H9 (cell line): ENCODE data around the gene PXDN. TPM values are rescaled to one million over a fixed set of nuclear protein-coding genes. Genes with fewer than 3 reads are reported as not detected.
A peak's percentile ranks its signal among the peaks of the same experiment; 100 is the strongest.

Source experiments
- DNase-seq: peaks from one replicate; pipeline ENCODE4 v3.0.0-alpha.2; 2017
- H2AFZ ChIP-seq: one replicate; pipeline ENCODE4 v1.6.1; 2013; ENCODE audit warnings: mild to moderate bottlenecking, low read length, control low read depth, moderate library complexity
- H2AK5ac ChIP-seq: 2 replicates; pipeline ENCODE4 v1.6.1; 2013; ENCODE audit warnings: low read length, control low read depth, mixed read lengths; ENCODE audit not compliant: insufficient read length
- H2BK120ac ChIP-seq: one replicate; pipeline ENCODE4 v1.6.1; 2013; ENCODE audit warnings: low read depth, mild to moderate bottlenecking, low read length, control low read depth, inconsistent platforms; ENCODE audit not compliant: poor library complexity, severe bottlenecking
- H2BK12ac ChIP-seq: 2 replicates; pipeline ENCODE4 v1.6.1; 2013; ENCODE audit warnings: low read length, control low read depth, mixed read lengths, low read depth; ENCODE audit not compliant: insufficient read length
- H2BK15ac ChIP-seq: 2 replicates; pipeline ENCODE4 v1.6.1; 2013; ENCODE audit warnings: low read depth, low read length, control low read depth
- H2BK20ac ChIP-seq: one replicate; pipeline ENCODE4 v1.6.1; 2013; ENCODE audit warnings: low read depth, mild to moderate bottlenecking, low read length, control low read depth, inconsistent platforms; ENCODE audit not compliant: poor library complexity, severe bottlenecking
- H2BK5ac ChIP-seq: 2 replicates; pipeline ENCODE4 v1.6.1; 2013; ENCODE audit warnings: low read length, control low read depth, mixed read lengths; ENCODE audit not compliant: insufficient read length
- H3K14ac ChIP-seq: 2 replicates; pipeline ENCODE4 v1.6.1; 2013; ENCODE audit warnings: low read length, control low read depth; ENCODE audit not compliant: insufficient read depth
- H3K18ac ChIP-seq: 2 replicates; pipeline ENCODE4 v1.6.1; 2013; ENCODE audit warnings: low read depth, mild to moderate bottlenecking, mixed read lengths, low read length, control low read depth; ENCODE audit not compliant: insufficient read length
- H3K23ac ChIP-seq: 2 replicates; pipeline ENCODE4 v1.6.1; 2013; ENCODE audit warnings: low read length, control low read depth, mixed read lengths, low read depth; ENCODE audit not compliant: insufficient read length
- H3K23me2 ChIP-seq: 2 replicates; pipeline ENCODE4 v1.6.1; 2013; ENCODE audit warnings: low read depth, mild to moderate bottlenecking, mixed read lengths, low read length, control low read depth; ENCODE audit not compliant: insufficient read length, poor library complexity, severe bottlenecking
- H3K27ac ChIP-seq: 2 replicates; pipeline ENCODE4 v1.5.1; 2013; ENCODE audit warnings: low read length, control low read depth, mixed read lengths, low read depth; ENCODE audit not compliant: insufficient read length
- H3K27me3 ChIP-seq: 2 replicates; pipeline ENCODE4 v1.6.1; 2013; ENCODE audit warnings: low read length, control low read depth, inconsistent platforms; ENCODE audit not compliant: insufficient read depth
- H3K4ac ChIP-seq: 2 replicates; pipeline ENCODE4 v1.6.1; 2013; ENCODE audit warnings: low read depth, mild to moderate bottlenecking, control low read depth, inconsistent platforms, low read length, moderate library complexity
- H3K4me1 ChIP-seq: 2 replicates; pipeline ENCODE4 v1.6.1; 2013; ENCODE audit warnings: low read length, control low read depth, inconsistent platforms; ENCODE audit not compliant: insufficient read depth
- H3K4me2 ChIP-seq: 2 replicates; pipeline ENCODE4 v1.6.1; 2013; ENCODE audit warnings: low read length, control low read depth, mixed read lengths; ENCODE audit not compliant: insufficient read length, insufficient read depth
- H3K56ac ChIP-seq: 2 replicates; pipeline ENCODE4 v1.6.1; 2013; ENCODE audit warnings: low read depth, mild to moderate bottlenecking, mixed read lengths, low read length, control low read depth; ENCODE audit not compliant: insufficient read length
- H3K79me1 ChIP-seq: 2 replicates; pipeline ENCODE4 v1.6.1; 2013; ENCODE audit warnings: low read depth, mild to moderate bottlenecking, moderate library complexity, low read length, control low read depth, inconsistent platforms; ENCODE audit not compliant: insufficient read depth, poor library complexity, severe bottlenecking
- H3K79me2 ChIP-seq: 2 replicates; pipeline ENCODE4 v1.6.1; 2013; ENCODE audit warnings: low read length, control low read depth, inconsistent platforms; ENCODE audit not compliant: insufficient read depth
- H3K9ac ChIP-seq: 2 replicates; pipeline ENCODE4 v1.6.1; 2013; ENCODE audit warnings: low read length, control low read depth, mixed read lengths; ENCODE audit not compliant: insufficient read length; ENCODE audit errors: extremely low read depth
- H3K9me3 ChIP-seq: one replicate; pipeline ENCODE4 v1.6.1; 2013; ENCODE audit warnings: low read depth, low read length, inconsistent platforms; ENCODE audit not compliant: control insufficient read depth
- H3T11ph ChIP-seq: one replicate; pipeline ENCODE4 v1.6.1; 2013; ENCODE audit warnings: mild to moderate bottlenecking, low read length, control low read depth, inconsistent platforms
- H4K20me1 ChIP-seq: one replicate; pipeline ENCODE4 v1.6.1; 2013; ENCODE audit not compliant: control insufficient read depth, insufficient read length, insufficient read depth
- H4K5ac ChIP-seq: 2 replicates; pipeline ENCODE4 v1.6.1; 2013; ENCODE audit warnings: low read depth, mild to moderate bottlenecking, mixed read lengths, low read length, control low read depth; ENCODE audit not compliant: insufficient read length
- H4K8ac ChIP-seq: replicated peaks from 2 replicates; pipeline ENCODE4 v1.6.1; 2013; ENCODE audit warnings: low read length, control low read depth, mixed read lengths, low read depth; ENCODE audit not compliant: insufficient read length
- H4K91ac ChIP-seq: 2 replicates; pipeline ENCODE4 v1.6.1; 2013; ENCODE audit warnings: low read depth, mild to moderate bottlenecking, moderate library complexity, mixed read lengths, low read length, control low read depth; ENCODE audit not compliant: insufficient read length
- H3K27ac Mint-ChIP-seq, 3 experiments: 2 replicates in 2 of 3; 3 replicates in 1 of 3; pipeline ENCODE4 v1.8.0; 2020 to 2021; ENCODE audit warnings: mixed read lengths in 3 of 3, mild to moderate bottlenecking in 1 of 3, moderate library complexity in 1 of 3
- H3K27me3 Mint-ChIP-seq: 2 replicates; pipeline ENCODE4 v1.8.0; 2021; ENCODE audit warnings: low read depth, mild to moderate bottlenecking, moderate library complexity, mixed read lengths
- H3K36me3 Mint-ChIP-seq, 3 experiments: 2 replicates in 2 of 3; 3 replicates in 1 of 3; pipeline ENCODE4 v1.8.0; 2020 to 2021; ENCODE audit warnings: low read depth in 3 of 3, mixed read lengths in 3 of 3; ENCODE audit not compliant: insufficient read depth in 1 of 3
- H3K4me1 Mint-ChIP-seq, 2 experiments: 2 replicates each; pipeline ENCODE4 v1.8.0; 2020; ENCODE audit warnings: mixed read lengths in 2 of 2
- H3K4me3 Mint-ChIP-seq, 2 experiments: 2 replicates in 1 of 2; 3 replicates in 1 of 2; pipeline ENCODE4 v1.8.0; 2020 to 2021; ENCODE audit warnings: mild to moderate bottlenecking in 2 of 2, mixed read lengths in 2 of 2, moderate library complexity in 1 of 2
- H3K9me3 Mint-ChIP-seq, 2 experiments: 2 replicates in 1 of 2; 3 replicates in 1 of 2; pipeline ENCODE4 v1.8.0; 2020; ENCODE audit warnings: mild to moderate bottlenecking in 2 of 2, mixed read lengths in 2 of 2, moderate library complexity in 1 of 2
- WGBS: extraction: QIAGEN DNeasy Blood & Tissue Kit; methylation state at CpG from one replicate; pipeline ENCODE4 v1.1.7; 2013; ENCODE audit warnings: missing lambda C conversion rate, low lambda C conversion rate, mixed read lengths; ENCODE audit not compliant: insufficient read length; ENCODE audit errors: extremely low coverage; 5-methylcytosine and 5-hydroxymethylcytosine counted together
- total RNA-seq: library from RNA; stranded (reverse); gene quantifications from 2 replicates; pipeline ENCODE4 v1.2.1, GENCODE V29; 2021
- TF ChIP-seq, protein P1 (sequence below): fragments of 200-600 bp; sonication (generic); conservative IDR thresholded peaks from 3 replicates; pipeline ENCODE4 v1.8.0; 2021; ENCODE audit warnings: antibody characterized with exemption, mild to moderate bottlenecking

Gene PXDN
- total RNA-seq, 1 experiment from 2014 or later = 146 TPM

DNA sequence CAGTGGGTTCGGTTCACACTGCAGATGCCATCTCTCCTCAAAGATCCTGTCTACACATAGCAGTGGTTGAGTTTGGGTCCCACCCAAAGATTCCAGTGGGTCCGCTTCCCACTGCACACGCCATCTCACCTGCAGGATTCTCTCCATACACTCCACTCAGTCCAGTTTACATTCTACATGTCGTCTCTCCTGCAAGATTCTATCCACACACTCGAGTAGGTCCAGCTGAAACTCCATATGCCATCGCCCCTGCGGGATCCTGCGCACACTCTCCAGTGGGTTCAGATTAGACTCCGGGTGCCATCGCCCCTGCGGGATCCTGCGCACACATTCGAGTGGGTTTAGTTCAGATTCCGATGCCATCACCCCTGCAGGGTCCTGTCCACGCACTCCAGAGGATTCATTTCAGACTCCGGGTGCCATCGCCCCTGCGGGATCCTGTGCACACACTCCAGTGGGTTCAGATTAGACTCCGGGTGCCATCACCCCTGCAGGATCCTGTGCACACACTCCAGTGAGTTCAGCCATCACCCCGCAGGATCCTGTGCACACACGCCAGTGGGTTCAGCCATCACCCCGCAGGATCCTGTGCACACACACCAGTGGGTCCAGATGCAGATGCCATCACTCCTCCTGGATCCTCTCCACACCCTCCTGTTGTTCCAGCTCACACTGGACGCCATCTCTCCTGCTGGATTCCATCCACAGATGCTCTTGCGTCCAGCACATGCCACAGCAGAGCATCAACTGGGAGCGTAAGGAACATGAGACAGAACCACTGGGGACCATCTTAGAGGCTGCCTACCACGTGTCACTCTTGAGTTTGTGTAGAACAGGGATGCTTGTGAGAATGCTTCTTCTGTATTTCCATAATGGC, 3.0 kb upstream of the PXDN start:
- Histone ChIP-seq H3K23me2 (peaks cover 9% of the 10 kb centered on the region), H3K27ac (no peak overlapping the region), H2AK5ac (no peak overlapping the region), H3K56ac (no peak overlapping the region), H3T11ph (no peak overlapping the region), H4K8ac (no peak overlapping the region), H3K27me3 (no peaks in the 10 kb centered on the region), H3K4me1 (no peaks in the 10 kb centered on the region; the same call in 1 of the 2 replicates), H4K91ac (no peak overlapping the region), H2AFZ (no peak overlapping the region), H2BK120ac (no peak overlapping the region), H4K20me1 (no peaks in the 10 kb centered on the region), H3K14ac (no peak overlapping the region), H2BK20ac (no peak overlapping the region), H3K9me3 (no peaks in the 10 kb centered on the region), H3K4ac (no peak overlapping the region), H3K9ac (no peak overlapping the region), H3K18ac (no peak overlapping the region), H3K4me2 (no peak overlapping the region), H2BK12ac (no peak overlapping the region), H2BK5ac (no peak overlapping the region), H3K79me1 (no peaks in the 10 kb centered on the region), H2BK15ac (no peak overlapping the region), H4K5ac (no peak overlapping the region), H3K23ac (no peak overlapping the region), H3K79me2 (peaks cover under 1% of the 10 kb centered on the region; the same call in 1 of the 2 replicates)
- H3K4me1 Mint-ChIP-seq = peaks cover 16 to 23% of the 10 kb centered on the region in 2 experiments
- H3K27ac Mint-ChIP-seq = no peak overlapping the region
- no CpG with 5 or more reads among the region's 26 CpGs for WGBS
- H3K9me3 Mint-ChIP-seq = peaks cover 4 to 5% of the 10 kb centered on the region in 2 experiments; a peak in 4 of 5 replicates
- peaks cover 7 to 13% (median 8%) of the 10 kb centered on the region in 3 experiments for H3K36me3 Mint-ChIP-seq
- peak; percentile 18 for DNase-seq
- TF ChIP-seq, protein P1, sequence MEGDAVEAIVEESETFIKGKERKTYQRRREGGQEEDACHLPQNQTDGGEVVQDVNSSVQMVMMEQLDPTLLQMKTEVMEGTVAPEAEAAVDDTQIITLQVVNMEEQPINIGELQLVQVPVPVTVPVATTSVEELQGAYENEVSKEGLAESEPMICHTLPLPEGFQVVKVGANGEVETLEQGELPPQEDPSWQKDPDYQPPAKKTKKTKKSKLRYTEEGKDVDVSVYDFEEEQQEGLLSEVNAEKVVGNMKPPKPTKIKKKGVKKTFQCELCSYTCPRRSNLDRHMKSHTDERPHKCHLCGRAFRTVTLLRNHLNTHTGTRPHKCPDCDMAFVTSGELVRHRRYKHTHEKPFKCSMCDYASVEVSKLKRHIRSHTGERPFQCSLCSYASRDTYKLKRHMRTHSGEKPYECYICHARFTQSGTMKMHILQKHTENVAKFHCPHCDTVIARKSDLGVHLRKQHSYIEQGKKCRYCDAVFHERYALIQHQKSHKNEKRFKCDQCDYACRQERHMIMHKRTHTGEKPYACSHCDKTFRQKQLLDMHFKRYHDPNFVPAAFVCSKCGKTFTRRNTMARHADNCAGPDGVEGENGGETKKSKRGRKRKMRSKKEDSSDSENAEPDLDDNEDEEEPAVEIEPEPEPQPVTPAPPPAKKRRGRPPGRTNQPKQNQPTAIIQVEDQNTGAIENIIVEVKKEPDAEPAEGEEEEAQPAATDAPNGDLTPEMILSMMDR = no peak
- H3K27me3 Mint-ChIP-seq = peaks cover 49% of the 10 kb centered on the region
- no peak overlapping the region for H3K4me3 Mint-ChIP-seq
